Ishikawa (cell line): ENCODE data around the gene WHRN.
A peak's percentile ranks its signal among the peaks of the same experiment; 100 is the strongest.

Source experiments
- CEBPB ChIP-seq: IDR thresholded peaks from 2 replicates; pipeline ENCODE4 v1.6.1; 2012
- CREB1 ChIP-seq: IDR thresholded peaks from 2 replicates; pipeline ENCODE4 v1.6.1; 2012; ENCODE audit warnings: low read depth
- EGR1 ChIP-seq: IDR thresholded peaks from 2 replicates; pipeline ENCODE4 v1.6.1; 2012
- EP300 ChIP-seq: IDR thresholded peaks from 2 replicates; pipeline ENCODE4 v1.6.1; 2012; ENCODE audit warnings: borderline replicate concordance
- FOXM1 ChIP-seq: IDR thresholded peaks from 2 replicates; pipeline ENCODE4 v1.6.1; 2012; ENCODE audit warnings: low read depth, borderline replicate concordance
- MAX ChIP-seq: IDR thresholded peaks from 2 replicates; pipeline ENCODE4 v1.6.1; 2012
- NFIC ChIP-seq: IDR thresholded peaks from 2 replicates; pipeline ENCODE4 v1.6.1; 2012
- RAD21 ChIP-seq: IDR thresholded peaks from 2 replicates; pipeline ENCODE4 v1.6.1; 2012; ENCODE audit warnings: low read depth
- REST ChIP-seq: IDR thresholded peaks from 2 replicates; pipeline ENCODE4 v1.6.1; 2012; ENCODE audit warnings: low read depth, mild to moderate bottlenecking
- TAF1 ChIP-seq: IDR thresholded peaks from 2 replicates; pipeline ENCODE4 v1.6.1; 2012; ENCODE audit warnings: low read depth, mild to moderate bottlenecking
- TCF12 ChIP-seq: IDR thresholded peaks from 2 replicates; pipeline ENCODE4 v1.6.1; 2012; ENCODE audit warnings: low read depth
- TEAD4 ChIP-seq: IDR thresholded peaks from 2 replicates; pipeline ENCODE4 v1.6.1; 2012
- USF1 ChIP-seq: IDR thresholded peaks from 2 replicates; pipeline ENCODE4 v1.6.1; 2012
- YY1 ChIP-seq: IDR thresholded peaks from 2 replicates; pipeline ENCODE4 v1.6.1; 2012; ENCODE audit warnings: low read depth
- ZBTB7A ChIP-seq: IDR thresholded peaks from 2 replicates; pipeline ENCODE4 v1.6.1; 2012; ENCODE audit warnings: low read depth

Gene WHRN

GRCh38 chr9:114515528-114515927, 10.3 kb upstream of the WHRN start:
- no peak for TF ChIP-seq CREB1
- TF ChIP-seq TAF1: no peak
- TF ChIP-seq NFIC: no peak
- TF ChIP-seq TCF12: no peak
- no peak for TF ChIP-seq YY1
- no peak for TF ChIP-seq FOXM1
- TF ChIP-seq ZBTB7A: no peak
- no peak for TF ChIP-seq REST

- TF ChIP-seq EP300: no peak
- no peak for TF ChIP-seq ZBTB7A
- TF ChIP-seq EGR1: no peak
- TF ChIP-seq NFIC: no peak
- TF ChIP-seq TCF12: no peak
- TF ChIP-seq CEBPB: no peak
- no peak for TF ChIP-seq RAD21
- TF ChIP-seq TAF1: no peak
- TF ChIP-seq MAX: no peak
- no peak for TF ChIP-seq YY1
- TF ChIP-seq FOXM1: no peak
- TF ChIP-seq CREB1: no peak
- TF ChIP-seq REST: no peak
Measured at GRCh38 chr9:114513959-114514267, 8.6 kb upstream of the WHRN start.

GRCh38 chr9:114513055-114513958, 8.0 kb upstream of the WHRN start:
- TF ChIP-seq RAD21 (no peak), TEAD4 (no peak), FOXM1 (no peak), NFIC (no peak), USF1 (no peak), TCF12 (no peak), TAF1 (no peak), MAX (no peak), CEBPB (no peak), ZBTB7A (no peak), YY1 (no peak), REST (no peak), CREB1 (no peak), EGR1 (no peak), EP300 (no peak)

- TF ChIP-seq TEAD4 (peak; percentile 58), TAF1 (no peak), USF1 (no peak)
Measured at GRCh38 chr9:114511978-114512874, 7.0 kb upstream of the WHRN start.
